Stimulated activated CD4-positive, alpha-beta T cell treated with anti-CD3 and anti-CD28 coated beads, TNF-alpha, amount 100 ng/mL, for 24 hours (primary cell): ENCODE results near the gene SHROOM3.
"Not testable (repeated sequence)": the region's sequence is repeated elsewhere in the genome, so short reads cannot be mapped to it uniquely, and the experiment has no call there.

Experiments
- DNase-seq, 3 experiments: peaks; one replicate each; pipeline ENCODE4 v3.0.0-alpha.2; 2020; ENCODE audit warnings: low read depth in 3 of 3

The SHROOM3 gene

GRCh38 chr4:76592460-76592859 lies 157.4 kb downstream of the SHROOM3 start:
- no peak for DNase-seq

GRCh38 chr4:76594173-76594572 lies 159.1 kb downstream of the SHROOM3 start:
- no peak for DNase-seq

- DNase-seq: no peak
Observed at GRCh38 chr4:76595435-76595834, 160.4 kb downstream of the SHROOM3 start.

- DNase-seq: no peak
Observed at GRCh38 chr4:76596713-76597112, 161.7 kb downstream of the SHROOM3 start.

GRCh38 chr4:76597423-76597979 lies 162.5 kb downstream of the SHROOM3 start:
- no peak for DNase-seq

GRCh38 chr4:76600447-76600846 lies 165.4 kb downstream of the SHROOM3 start:
- no peak for DNase-seq

- no peak for DNase-seq
Observed at GRCh38 chr4:76601791-76602190, 166.8 kb downstream of the SHROOM3 start.

- DNase-seq: no peak
Observed at GRCh38 chr4:76605099-76605563, 170.1 kb downstream of the SHROOM3 start.

GRCh38 chr4:76606645-76607265 lies 171.7 kb downstream of the SHROOM3 start:
- DNase-seq: no peak

GRCh38 chr4:76607266-76607799 lies 172.3 kb downstream of the SHROOM3 start:
- DNase-seq: no peak

- no peak for DNase-seq
Observed at GRCh38 chr4:76607846-76608245, 172.8 kb downstream of the SHROOM3 start.

GRCh38 chr4:76608549-76608948 lies 173.5 kb downstream of the SHROOM3 start:
- DNase-seq: not testable (repeated sequence)

GRCh38 chr4:76610751-76611547 lies 175.9 kb downstream of the SHROOM3 start:
- DNase-seq: no peak

- no peak for DNase-seq
Observed at GRCh38 chr4:76611616-76612207, 176.7 kb downstream of the SHROOM3 start.

GRCh38 chr4:76614589-76614988 lies 179.6 kb downstream of the SHROOM3 start:
- DNase-seq: no peak

GRCh38 chr4:76615999-76616398 lies 181.0 kb downstream of the SHROOM3 start:
- no peak for DNase-seq

GRCh38 chr4:76616526-76616925 lies 181.5 kb downstream of the SHROOM3 start:
- DNase-seq: no peak

GRCh38 chr4:76620723-76621468 lies 185.9 kb downstream of the SHROOM3 start:
- DNase-seq: no peak

- no peak for DNase-seq
Observed at GRCh38 chr4:76622126-76622525, 187.1 kb downstream of the SHROOM3 start.

- no peak for DNase-seq
Observed at GRCh38 chr4:76622717-76623116, 187.7 kb downstream of the SHROOM3 start.

GRCh38 chr4:76623217-76624045 lies 188.4 kb downstream of the SHROOM3 start:
- no peak for DNase-seq
